CD4-positive, alpha-beta T cell treated with Interleukin-15 for 1 hour (primary cell): Measurements from ENCODE around the gene GLI3.

Experiments used
- DNase-seq: peaks from one replicate; pipeline ENCODE4 v3.0.0-alpha.2; 2020

Gene GLI3

GRCh38 chr7:42022791-42023190, 214.2 kb downstream of the GLI3 start:
- DNase-seq = no peak

- DNase-seq = no peak
These were observed 215.0 kb downstream of the GLI3 start for GRCh38 chr7:42022056-42022455.

DNA sequence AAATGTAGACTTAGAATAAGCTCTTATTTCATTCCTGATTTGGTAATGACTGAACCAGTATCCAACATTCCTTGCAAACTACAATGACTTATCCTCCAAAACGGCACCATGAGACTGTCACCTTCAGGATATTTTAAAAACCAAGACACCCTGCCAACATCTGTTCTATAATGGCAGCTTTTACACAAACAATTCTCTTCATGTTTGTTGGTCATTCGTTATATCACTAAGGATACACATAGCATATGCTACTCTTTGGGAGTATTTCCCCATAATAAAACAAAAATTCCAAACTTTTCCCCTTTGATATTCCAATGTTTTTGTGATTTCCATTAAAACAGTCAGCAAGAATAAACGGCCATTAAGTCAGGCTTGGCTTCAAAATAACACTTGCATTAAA, 215.4 kb downstream of the GLI3 start:
- DNase-seq = no peak

DNA sequence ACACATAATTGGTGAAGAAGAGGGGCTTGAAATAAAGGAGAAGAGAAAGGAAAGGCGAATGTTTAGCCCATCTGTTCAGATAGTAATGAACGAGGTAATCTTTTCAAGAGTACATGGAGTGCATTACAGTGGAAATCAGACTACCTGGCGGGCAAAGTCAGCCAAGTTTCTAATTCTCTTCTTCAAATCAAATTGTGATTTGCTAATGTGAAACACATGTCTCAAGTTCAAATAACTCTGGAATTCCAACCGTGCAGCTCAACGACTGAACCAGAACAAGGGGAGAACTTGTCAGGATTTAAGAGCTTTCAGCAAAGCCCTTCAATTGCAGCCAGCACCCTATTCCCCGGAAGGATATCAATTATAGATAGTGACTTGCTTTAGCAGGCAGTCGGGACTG, 216.9 kb downstream of the GLI3 start:
- no peak for DNase-seq

DNA sequence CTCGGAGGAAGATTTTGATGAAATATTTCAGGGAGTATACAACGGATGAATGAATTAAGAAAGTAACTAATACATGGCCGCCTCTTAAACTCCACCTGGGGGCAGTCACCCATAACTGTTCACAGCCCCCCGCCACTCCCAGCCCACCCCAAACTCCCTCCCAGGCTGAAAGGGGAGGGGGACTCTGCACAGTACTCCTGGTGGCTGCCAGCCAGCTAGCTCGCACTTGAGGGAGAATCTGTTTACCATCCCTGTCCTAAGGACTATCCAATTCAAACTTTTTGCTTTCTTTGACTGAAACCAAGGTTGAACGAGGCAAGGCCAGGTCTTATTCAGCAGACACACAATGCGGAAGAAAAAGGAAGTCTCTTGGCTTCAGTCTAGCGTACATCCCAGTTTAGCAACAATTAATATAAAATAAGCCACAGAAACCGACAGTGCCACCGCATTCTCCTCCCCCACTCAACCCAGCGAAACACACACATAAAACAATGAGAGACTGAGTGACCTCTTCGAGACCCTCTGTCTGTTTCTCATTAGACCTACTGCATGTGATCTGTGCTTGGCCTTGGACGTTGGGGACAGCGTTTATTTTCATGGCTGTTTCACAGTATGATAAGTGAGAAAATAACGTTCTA, 219.5 kb downstream of the GLI3 start:
- DNase-seq = no peak

- DNase-seq = no peak
These were observed 220.5 kb downstream of the GLI3 start for GRCh38 chr7:42016517-42016916.

DNA sequence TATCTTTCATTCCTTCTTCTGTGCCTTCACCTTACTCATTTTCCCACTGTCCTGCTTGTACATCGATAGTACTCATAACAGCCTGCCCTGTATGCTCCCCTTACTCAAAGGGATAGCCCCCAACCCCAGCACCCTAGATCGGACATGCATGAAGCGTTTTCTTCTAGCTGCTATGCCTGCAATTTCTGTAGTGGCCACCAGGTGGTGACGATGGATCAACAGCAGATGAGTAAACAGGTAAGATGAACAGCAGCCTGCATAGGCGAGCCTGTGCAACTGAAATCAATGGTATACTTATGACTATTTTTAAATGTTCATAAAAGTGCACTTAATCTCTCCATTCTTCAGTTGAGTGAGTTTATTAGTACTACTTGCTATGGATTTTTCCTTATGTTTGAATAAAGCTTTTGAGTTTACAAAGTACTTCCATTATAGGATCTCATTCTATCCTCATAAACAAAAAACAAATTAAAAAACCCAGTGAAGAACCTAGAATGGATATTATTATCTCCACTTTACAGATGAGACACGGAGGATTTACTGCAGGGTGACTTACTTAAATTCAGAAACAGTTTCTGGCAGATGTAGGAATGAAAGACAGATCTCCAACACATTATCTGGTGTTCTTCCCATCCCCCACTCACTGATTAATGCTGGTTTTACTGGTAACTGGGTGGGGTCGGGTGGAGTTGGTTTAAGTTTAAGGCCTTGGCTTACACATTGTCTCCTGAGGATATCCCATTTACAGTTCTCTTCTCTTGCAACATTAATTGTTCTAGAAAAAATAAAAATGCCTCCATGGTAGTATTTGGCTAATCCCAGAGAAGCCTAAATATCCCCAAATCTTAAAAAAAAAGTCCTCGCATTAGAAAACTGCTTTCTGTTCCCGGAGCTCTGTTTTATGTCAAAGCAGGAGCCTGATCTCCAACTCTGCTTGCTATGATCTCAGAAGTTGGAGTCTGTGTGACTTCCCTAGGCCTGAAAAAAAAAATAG, 222.1 kb downstream of the GLI3 start:
- no peak for DNase-seq

- no peak for DNase-seq
These were observed 224.1 kb downstream of the GLI3 start for GRCh38 chr7:42012786-42013360.

DNA sequence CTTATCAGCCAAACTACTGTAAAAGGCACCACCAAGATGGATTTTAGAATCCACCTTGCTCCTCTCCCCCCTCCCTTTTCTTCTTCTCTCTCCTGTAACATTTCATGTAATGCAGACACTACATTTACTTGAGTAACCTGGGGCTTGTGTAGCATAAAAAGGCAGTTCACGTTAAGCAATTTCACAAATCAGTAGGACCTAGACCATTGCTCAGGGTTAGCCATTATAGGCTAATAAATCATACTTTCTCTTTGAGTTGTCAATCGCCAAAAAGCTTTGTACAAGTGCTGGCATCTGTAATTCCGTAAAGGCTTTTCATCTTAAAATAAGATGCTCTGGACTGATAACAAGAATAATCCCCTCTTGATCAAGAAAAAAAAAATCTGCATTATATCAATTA, 224.7 kb downstream of the GLI3 start:
- DNase-seq = no peak

- DNase-seq = no peak
These were observed 225.2 kb downstream of the GLI3 start for GRCh38 chr7:42011846-42012245.

DNA sequence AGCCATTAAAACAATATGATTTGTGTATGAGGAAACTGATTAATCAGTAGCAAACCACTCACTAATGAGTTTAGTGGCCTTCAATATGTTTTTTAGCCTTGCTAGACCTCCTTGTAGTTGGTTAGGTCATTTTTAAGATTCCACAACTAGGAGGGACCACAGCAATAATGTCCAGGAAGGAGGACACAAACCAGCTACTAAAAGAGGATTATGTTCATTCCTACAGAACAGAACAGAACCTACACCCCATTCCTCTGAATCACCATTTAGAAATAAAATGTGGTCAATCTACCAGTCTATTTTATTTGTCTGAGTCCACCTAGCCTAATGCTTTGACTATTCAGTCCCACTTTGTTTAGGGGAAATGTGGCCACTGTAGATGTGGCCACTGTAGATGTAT, 226.3 kb downstream of the GLI3 start:
- no peak for DNase-seq

DNA sequence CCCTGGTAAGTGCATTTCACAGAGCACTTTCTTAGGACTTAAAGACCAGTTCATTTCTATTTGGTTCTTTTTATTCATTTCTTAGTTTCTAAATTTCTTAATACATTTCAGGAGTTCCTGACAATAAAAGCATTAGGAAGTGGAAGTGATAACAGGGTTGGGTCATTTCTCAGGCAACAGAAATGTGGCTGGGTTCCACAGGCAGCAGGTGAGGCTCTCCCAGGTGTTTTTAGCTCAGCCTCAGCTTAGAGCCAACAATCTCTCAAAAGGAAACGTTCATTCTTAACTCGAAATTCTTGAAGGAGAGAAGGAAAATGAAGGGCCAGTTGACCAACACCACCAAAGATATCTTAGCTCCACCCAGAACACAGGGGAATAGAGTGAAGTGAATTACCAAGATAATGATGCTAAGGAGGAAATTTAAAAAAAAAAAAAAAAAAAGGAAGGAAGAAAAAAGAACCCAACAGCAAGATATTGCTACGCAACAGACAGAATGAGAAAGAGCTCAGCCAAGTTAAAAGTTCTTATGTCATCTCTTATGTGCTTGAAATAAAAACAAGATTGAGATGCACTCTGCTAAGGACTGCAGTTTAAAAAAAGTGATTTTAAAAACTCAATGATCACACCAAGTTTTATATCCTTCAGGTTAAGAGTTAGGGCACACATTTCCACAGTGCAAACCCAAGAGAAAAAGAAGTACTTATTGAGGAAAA, 230.1 kb downstream of the GLI3 start:
- DNase-seq = no peak

- no peak for DNase-seq
These were observed 234.4 kb downstream of the GLI3 start for GRCh38 chr7:42002654-42003053.

DNA sequence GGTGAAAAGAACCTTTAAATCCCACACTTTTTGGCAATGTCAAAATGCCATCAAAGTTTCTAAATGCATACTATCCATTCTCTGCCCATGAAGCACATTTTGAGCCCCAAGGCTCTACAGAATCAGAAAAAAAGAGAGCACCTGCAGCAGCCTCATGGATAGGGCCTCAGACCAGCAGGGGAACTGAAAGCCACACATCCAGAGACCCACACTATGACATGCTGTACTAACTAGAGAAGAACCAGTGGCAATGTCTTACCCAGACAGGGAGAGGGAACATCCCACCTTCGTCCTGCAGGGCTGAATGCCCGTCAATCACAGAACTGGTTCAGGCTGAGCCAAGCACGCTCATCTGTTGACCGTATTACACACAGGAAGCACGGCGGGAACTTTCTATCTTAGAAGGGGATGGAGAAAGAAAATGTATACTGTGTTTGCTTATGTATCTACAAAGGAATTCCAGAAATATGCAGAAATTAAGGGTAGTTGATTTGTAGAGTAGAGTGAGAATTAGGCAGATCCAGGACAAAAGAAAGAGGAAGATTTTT, 237.2 kb downstream of the GLI3 start:
- DNase-seq = no peak

DNA sequence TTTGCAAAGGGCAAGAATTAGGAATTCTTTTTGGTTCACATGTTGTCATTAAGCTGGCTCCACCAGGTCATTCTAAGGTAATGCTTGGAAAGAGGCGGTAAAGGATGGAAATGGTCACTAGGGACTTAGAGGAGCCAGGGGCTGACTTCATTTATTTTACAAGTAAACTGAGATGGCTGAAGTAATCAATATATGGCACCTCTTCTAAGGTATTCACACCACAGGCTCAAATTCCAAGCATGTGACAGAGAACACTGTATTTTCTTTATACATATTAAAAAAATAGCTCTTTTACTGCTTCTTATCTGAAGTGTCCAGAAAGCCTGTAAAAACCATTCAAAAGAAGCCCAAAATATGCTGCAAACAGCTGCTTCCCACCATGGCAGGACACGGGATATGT, 239.0 kb downstream of the GLI3 start:
- no peak for DNase-seq

DNA sequence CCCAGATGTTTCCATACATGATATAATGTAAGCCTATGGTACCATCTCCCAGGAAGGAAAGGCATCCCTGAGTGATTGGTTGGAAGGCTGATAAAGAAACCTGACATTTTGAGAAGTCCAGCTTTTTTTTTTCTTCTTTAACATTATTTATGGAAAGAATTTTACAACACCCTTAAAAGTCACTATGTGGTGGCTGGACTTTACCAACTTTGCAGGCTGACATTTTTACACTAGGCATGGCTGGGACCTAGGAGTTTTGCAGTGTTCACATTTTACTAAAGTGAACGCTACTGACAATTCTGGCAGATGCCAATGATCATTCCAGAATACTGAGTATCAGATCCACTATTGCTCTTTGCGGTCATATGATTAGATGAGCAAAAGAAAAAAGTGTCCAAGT, 239.9 kb downstream of the GLI3 start:
- DNase-seq = no peak

- DNase-seq = no peak
These were observed 240.5 kb downstream of the GLI3 start for GRCh38 chr7:41996381-41997035.

DNA sequence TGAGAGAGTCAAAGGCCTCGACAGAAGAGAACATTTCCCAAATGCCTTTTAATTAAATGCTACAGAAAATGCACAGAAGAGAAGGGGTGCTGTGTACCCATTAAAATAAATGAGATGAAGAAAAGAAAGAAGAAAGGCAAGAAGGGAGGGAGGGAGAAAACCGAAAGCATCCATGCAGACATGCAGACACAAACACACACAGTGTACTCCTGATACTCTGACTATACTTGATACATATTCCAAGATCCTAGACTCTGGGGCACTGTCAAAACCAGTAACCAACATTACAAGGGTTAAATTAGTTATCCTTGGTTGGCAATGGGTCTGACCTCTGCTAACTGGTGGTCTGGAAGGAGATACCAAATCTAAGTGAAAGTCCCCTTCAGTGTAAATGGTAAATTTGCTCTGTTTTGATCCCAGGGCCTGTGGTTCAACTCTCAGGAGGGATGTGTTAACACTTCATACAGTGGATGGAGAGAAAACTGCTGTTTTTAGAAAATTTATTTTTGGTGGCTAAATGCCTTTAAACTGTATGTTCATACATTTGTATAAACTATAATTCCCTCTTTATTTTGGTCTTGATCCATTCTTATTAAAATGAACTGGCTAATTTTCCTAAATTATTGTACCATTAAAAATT, 241.3 kb downstream of the GLI3 start:
- DNase-seq = no peak

- DNase-seq = no peak
These were observed 242.3 kb downstream of the GLI3 start for GRCh38 chr7:41994746-41995110.

DNA sequence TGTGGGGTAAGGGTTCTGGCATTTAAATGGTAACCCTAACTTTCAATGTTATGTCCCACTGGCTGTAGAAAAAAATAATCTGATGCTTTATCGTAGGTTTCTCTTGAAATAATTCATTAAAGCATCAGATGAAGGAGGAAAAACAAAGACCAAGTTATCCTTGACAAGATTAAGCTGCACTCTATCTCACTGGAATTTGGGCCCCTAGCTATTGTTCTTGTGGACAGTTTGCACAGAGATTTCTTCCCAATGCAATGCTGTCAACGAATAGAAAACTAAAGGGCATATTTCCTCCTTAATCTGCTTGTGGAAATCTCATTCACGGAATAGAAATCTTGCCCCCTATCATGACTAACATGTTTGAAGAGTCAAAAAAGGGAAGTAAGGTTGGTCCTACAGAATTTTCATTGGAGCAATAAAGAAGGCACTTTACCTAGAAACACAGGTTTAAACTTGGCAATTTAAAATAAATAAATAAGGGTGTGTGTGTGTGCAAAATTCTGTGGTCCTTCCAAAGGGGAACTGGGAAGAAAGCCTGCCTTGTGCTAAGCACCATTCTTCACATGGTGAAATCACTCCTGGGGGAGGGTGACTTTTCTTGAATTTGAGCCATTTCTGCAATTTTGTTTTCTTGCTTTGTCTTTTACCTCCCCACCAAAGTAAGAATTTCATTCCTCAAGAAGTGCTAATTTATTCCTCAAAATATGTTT, 242.8 kb downstream of the GLI3 start:
- no peak for DNase-seq
